Natural killer cell (primary cell): ENCODE data around the gene FXN. TPM values are rescaled to one million over a fixed set of nuclear protein-coding genes. Genes with fewer than 3 reads are reported as not detected.

Experiments used
- ATAC-seq, 3 donors: fragments of 150-1000 bp in 2 of 3; fragments of 200-7000 bp in 1 of 3; cut with Tn5 transposase; 1 replicate in 1 of 3; 2 replicates in 2 of 3; pipeline ENCODE4 v1.10.0; 2021; ENCODE audit warnings: mild to moderate bottlenecking in 2 of 3, moderate library complexity in 2 of 3
- DNase-seq, 2 donors: peaks; one replicate each; pipeline versions ENCODE4 v3.0.0 to v3.0.0-alpha.2; 2013 to 2021; ENCODE audit warnings: mixed read lengths in 1 of 2
- H3K27ac ChIP-seq: one replicate; pipeline ENCODE4 v1.5.1; 2013; ENCODE audit warnings: mild to moderate bottlenecking, low read length
- H3K27me3 ChIP-seq: one replicate; pipeline ENCODE4 v1.6.1; 2013; ENCODE audit warnings: low read length; ENCODE audit not compliant: control insufficient read depth, insufficient read depth
- H3K36me3 ChIP-seq: one replicate; pipeline ENCODE4 v1.6.1; 2013; ENCODE audit warnings: low read length; ENCODE audit not compliant: control insufficient read depth, insufficient read depth
- H3K4me1 ChIP-seq: one replicate; pipeline ENCODE4 v1.6.1; 2013; ENCODE audit warnings: low read length; ENCODE audit not compliant: control insufficient read depth, insufficient read depth
- H3K4me3 ChIP-seq: one replicate; pipeline ENCODE4 v1.5.1; 2013; ENCODE audit warnings: low read length
- H3K9me3 ChIP-seq: one replicate; pipeline ENCODE4 v1.6.1; 2013; ENCODE audit warnings: low read length; ENCODE audit not compliant: control insufficient read depth, insufficient read depth
- H3K27ac Mint-ChIP-seq, 2 donors: one replicate each; pipeline ENCODE4 v1.8.0; 2022; ENCODE audit warnings: mild to moderate bottlenecking in 2 of 2, mixed read lengths in 2 of 2, moderate library complexity in 1 of 2
- H3K27me3 Mint-ChIP-seq, 2 donors: one replicate each; pipeline ENCODE4 v1.8.0; 2022; ENCODE audit warnings: low read depth in 2 of 2, mixed read lengths in 2 of 2
- H3K36me3 Mint-ChIP-seq: one replicate; pipeline ENCODE4 v1.8.0; 2022; ENCODE audit warnings: mixed read lengths
- H3K4me1 Mint-ChIP-seq, 2 donors: one replicate each; pipeline ENCODE4 v1.8.0; 2022; ENCODE audit warnings: mixed read lengths in 2 of 2
- H3K4me3 Mint-ChIP-seq: one replicate; pipeline ENCODE4 v1.8.0; 2022; ENCODE audit warnings: mild to moderate bottlenecking, moderate library complexity, mixed read lengths
- H3K9me3 Mint-ChIP-seq, 2 donors: one replicate each; pipeline ENCODE4 v1.8.0; 2022; ENCODE audit warnings: mixed read lengths in 2 of 2
- WGBS: methylation state at CpG from one replicate; pipeline ENCODE4 v1.1.7; 2013; ENCODE audit warnings: missing lambda C conversion rate; ENCODE audit not compliant: insufficient coverage; 5-methylcytosine and 5-hydroxymethylcytosine counted together
- intact Hi-C: fragments of 100-400 bp; cut with micrococcal nuclease; formaldehyde crosslinking; loops from one replicate; pipeline ENCODE4 v1.14.2; 2022
- total RNA-seq, 4 donors: library from RNA; stranded (reverse); fragments of 120-200 nt in 1 of 4; gene quantifications; one replicate each; pipeline versions ENCODE4 v1.2.3 to v1.2.4, GENCODE V29; 2013 to 2022
- TF ChIP-seq, protein P1 (sequence below): fragments of 200-600 bp; IDR thresholded peaks from one replicate; pipeline ENCODE4 v1.8.0; 2022; ENCODE audit warnings: antibody characterized with exemption

FXN gene
- total RNA-seq, 3 donors from 2014 or later (not counting 1 experiment from before 2014, with no cell fraction given) = 11.5 to 19.4 (median 18.9) TPM

DNA sequence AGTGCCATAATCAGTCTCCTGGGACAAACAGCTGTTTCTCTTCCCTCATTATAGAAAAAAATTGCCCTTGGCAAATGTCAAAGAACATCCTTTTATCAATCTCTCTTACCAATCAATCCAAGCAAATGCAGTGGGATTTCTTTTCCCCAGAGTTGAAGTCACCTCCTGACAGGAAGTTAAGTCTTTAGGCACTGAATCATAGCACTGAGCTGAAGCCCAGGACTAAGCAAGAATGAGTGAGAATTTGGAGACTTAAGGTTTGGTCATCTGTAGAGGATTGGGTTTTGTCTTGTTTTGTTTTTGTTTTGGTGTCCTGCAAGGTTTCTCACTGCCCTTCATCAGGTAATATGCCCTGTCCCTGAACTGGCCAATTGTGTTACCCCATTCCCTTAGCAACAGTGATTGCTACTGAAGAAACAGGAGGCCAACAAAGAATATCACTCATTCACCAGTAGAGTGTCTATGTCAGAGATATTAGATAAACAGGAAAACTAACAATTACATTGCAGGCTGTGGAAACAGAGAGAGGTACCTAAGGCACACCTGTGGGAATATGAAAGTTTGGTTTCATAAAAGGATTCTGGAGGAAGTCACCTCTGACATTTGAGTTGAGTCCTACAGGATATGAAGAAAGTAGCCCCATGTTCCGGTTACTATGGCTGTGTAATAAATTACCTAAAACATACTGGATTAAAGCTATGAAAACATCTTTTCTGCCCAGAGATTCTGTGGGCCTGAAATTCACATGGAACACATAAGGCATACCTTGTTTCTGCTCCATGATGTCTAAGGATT, 4.5 kb upstream of the FXN start:
- Mint-ChIP-seq H3K27ac (peak overlapping the region; percentile 75 to 78), H3K27me3 (no peaks in the 10 kb centered on the region), H3K4me1 (peaks cover 33 to 37% of the 10 kb centered on the region in 2 donors), H3K36me3 (no peaks in the 10 kb centered on the region), H3K9me3 (no peaks in the 10 kb centered on the region), H3K4me3 (no peak overlapping the region)
- no peaks in the 10 kb centered on the region for H3K36me3 ChIP-seq
- H3K4me3 ChIP-seq = no peak overlapping the region
- no peaks in the 10 kb centered on the region for H3K9me3 ChIP-seq
- DNase-seq = no peak
- TF ChIP-seq, protein P1, sequence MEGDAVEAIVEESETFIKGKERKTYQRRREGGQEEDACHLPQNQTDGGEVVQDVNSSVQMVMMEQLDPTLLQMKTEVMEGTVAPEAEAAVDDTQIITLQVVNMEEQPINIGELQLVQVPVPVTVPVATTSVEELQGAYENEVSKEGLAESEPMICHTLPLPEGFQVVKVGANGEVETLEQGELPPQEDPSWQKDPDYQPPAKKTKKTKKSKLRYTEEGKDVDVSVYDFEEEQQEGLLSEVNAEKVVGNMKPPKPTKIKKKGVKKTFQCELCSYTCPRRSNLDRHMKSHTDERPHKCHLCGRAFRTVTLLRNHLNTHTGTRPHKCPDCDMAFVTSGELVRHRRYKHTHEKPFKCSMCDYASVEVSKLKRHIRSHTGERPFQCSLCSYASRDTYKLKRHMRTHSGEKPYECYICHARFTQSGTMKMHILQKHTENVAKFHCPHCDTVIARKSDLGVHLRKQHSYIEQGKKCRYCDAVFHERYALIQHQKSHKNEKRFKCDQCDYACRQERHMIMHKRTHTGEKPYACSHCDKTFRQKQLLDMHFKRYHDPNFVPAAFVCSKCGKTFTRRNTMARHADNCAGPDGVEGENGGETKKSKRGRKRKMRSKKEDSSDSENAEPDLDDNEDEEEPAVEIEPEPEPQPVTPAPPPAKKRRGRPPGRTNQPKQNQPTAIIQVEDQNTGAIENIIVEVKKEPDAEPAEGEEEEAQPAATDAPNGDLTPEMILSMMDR = no peak
- no CpG with 5 or more reads among the region's 1 CpG for WGBS
- ATAC-seq = no peak
- intact Hi-C loops = loop anchor here (10.0 kb wide), 1 partner anchor 246 kb away; a partner anchor contains a TSS
- peaks cover 25% of the 10 kb centered on the region for H3K4me1 ChIP-seq
- no peaks in the 10 kb centered on the region for H3K27me3 ChIP-seq
- no peak overlapping the region for H3K27ac ChIP-seq

DNA sequence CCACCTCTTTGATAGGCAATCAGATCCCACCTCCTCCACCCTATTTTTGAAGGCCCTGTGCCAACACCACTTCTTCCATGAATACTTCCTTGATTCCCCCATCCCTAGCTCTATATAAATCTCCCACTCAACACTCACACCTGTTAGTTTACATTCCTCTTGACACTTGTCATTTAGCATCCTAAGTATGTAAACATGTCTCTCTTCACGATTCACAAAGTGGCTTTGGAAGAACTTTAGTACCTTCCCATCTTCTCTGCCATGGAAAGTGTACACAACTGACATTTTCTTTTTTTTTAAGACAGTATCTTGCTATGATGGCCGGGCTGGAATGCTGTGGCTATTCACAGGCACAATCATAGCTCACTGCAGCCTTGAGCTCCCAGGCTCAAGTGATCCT, 1.5 kb upstream of the FXN start:
- H3K9me3 ChIP-seq = no peaks in the 10 kb centered on the region
- H3K27ac ChIP-seq = no peak overlapping the region
- DNase-seq (no peak), ATAC-seq (no peak)
- H3K4me1 ChIP-seq = peaks cover 17% of the 10 kb centered on the region
- no peak overlapping the region for H3K27ac Mint-ChIP-seq
- TF ChIP-seq, protein P1 = no peak
- no peaks in the 10 kb centered on the region for H3K36me3 Mint-ChIP-seq
- intact Hi-C loops = loop anchor here (10.0 kb wide), 1 partner anchor 249 kb away; a partner anchor contains a TSS
- peak overlapping the region; percentile 61 for H3K4me3 Mint-ChIP-seq
- H3K36me3 ChIP-seq = no peaks in the 10 kb centered on the region
- H3K4me3 ChIP-seq = no peak overlapping the region
- no peaks in the 10 kb centered on the region for H3K27me3 ChIP-seq
- WGBS = 96% methylated on average over 2 of the region's 2 CpGs
- H3K4me1 Mint-ChIP-seq = peaks cover 25 to 29% of the 10 kb centered on the region in 2 donors
- no peaks in the 10 kb centered on the region for H3K9me3 Mint-ChIP-seq
- H3K27me3 Mint-ChIP-seq = no peaks in the 10 kb centered on the region

DNA sequence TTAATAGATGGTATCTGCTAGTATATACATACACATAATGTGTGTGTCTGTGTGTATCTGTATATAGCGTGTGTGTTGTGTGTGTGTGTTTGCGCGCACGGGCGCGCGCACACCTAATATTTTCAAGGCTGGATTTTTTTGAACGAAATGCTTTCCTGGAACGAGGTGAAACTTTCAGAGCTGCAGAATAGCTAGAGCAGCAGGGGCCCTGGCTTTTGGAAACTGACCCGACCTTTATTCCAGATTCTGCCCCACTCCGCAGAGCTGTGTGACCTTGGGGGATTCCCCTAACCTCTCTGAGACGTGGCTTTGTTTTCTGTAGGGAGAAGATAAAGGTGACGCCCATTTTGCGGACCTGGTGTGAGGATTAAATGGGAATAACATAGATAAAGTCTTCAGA, 757 bp downstream of the FXN start:
- Histone ChIP-seq H3K36me3 (no peaks in the 10 kb centered on the region), H3K4me3 (peak overlapping the region; percentile 78), H3K4me1 (peaks cover 14% of the 10 kb centered on the region), H3K27me3 (no peaks in the 10 kb centered on the region), H3K27ac (peak overlapping the region; percentile 34), H3K9me3 (no peaks in the 10 kb centered on the region)
- Mint-ChIP-seq H3K9me3 (no peaks in the 10 kb centered on the region), H3K36me3 (no peaks in the 10 kb centered on the region), H3K4me1 (peaks cover 10 to 20% of the 10 kb centered on the region in 2 donors), H3K27ac (peak overlapping the region; percentile 92 to 93), H3K4me3 (peak overlapping the region; percentile 98), H3K27me3 (no peaks in the 10 kb centered on the region)
- ATAC-seq = peak; percentile 38 to 41 (median 40)
- TF ChIP-seq, protein P1 = no peak
- peak in 1 of 2 donors; percentile 65 for DNase-seq
- intact Hi-C loops = loop anchor here (5.0 to 10.0 kb wide), 3 partner anchors 156 to 721 kb away; a partner anchor contains a TSS
- 5% methylated on average over 14 of the region's 14 CpGs for WGBS
